Measurements from ENCODE around the gene TCF20. TPM values are rescaled to one million over a fixed set of nuclear protein-coding genes. Genes with fewer than 3 reads are reported as not detected.

TCF20 gene
- total RNA-seq, 1 donor from 2014 or later = 53.7 TPM

- H3K79me2 ChIP-seq (ENCODE audit: low read depth) = no peaks in the 10 kb centered on the region
- H3K9me3 ChIP-seq (ENCODE audit: low read depth) = no peaks in the 10 kb centered on the region
- H3K4me2 ChIP-seq = peak overlapping the region; percentile 13
- peaks cover 16% of the 10 kb centered on the region for H3F3A ChIP-seq (ENCODE audit: low read depth)
- Mint-ChIP-seq H3K27ac (peak overlapping the region; percentile 72), H3K9me3 (no peaks in the 10 kb centered on the region), H3K36me3 (no peaks in the 10 kb centered on the region), H3K4me3 (no peak overlapping the region), H3K4me1 (peaks cover 72% of the 10 kb centered on the region), H3K27me3 (ENCODE audit: insufficient read depth, low read depth) (peaks cover 21% of the 10 kb centered on the region)
- peaks cover 20% of the 10 kb centered on the region for H3K4me1 ChIP-seq
- peaks cover 96% of the 10 kb centered on the region for H4K20me1 ChIP-seq (ENCODE audit: low read depth)
- H3K4me3 ChIP-seq = no peak overlapping the region
- DNase-seq (ENCODE audit: low spot score) = no peak
- H3K27me3 ChIP-seq = peaks cover 28% of the 10 kb centered on the region
- H3K27ac ChIP-seq = no peak overlapping the region
- no peak overlapping the region for H3K9ac ChIP-seq
- H2AFZ ChIP-seq (replicated peaks) = no peak overlapping the region
- no peak for TF ChIP-seq EZH2phosphoT487 (IDR thresholded peaks at IDR 0.05)
- TF ChIP-seq CTCF (IDR thresholded peaks at IDR 0.05) = no peak
- TF ChIP-seq EZH2 (IDR thresholded peaks at IDR 0.05) = no peak
- H3K36me3 ChIP-seq = no peaks in the 10 kb centered on the region
These were observed 19.5 kb upstream of the TCF20 start for GRCh38 chr22:42289671-42290541.

- no peaks in the 10 kb centered on the region for H3K9me3 ChIP-seq (ENCODE audit: low read depth)
- Mint-ChIP-seq H3K36me3 (no peaks in the 10 kb centered on the region), H3K9me3 (no peaks in the 10 kb centered on the region), H3K27ac (no peak overlapping the region), H3K27me3 (ENCODE audit: insufficient read depth, low read depth) (peaks cover 22% of the 10 kb centered on the region), H3K4me1 (peaks cover 66% of the 10 kb centered on the region), H3K4me3 (no peak overlapping the region)
- H3K79me2 ChIP-seq (ENCODE audit: low read depth) = no peaks in the 10 kb centered on the region
- H3K4me2 ChIP-seq = no peak overlapping the region
- H2AFZ ChIP-seq (replicated peaks) = no peak overlapping the region
- TF ChIP-seq EZH2 (IDR thresholded peaks at IDR 0.05) (no peak), CTCF (IDR thresholded peaks at IDR 0.05) (no peak), EZH2phosphoT487 (IDR thresholded peaks at IDR 0.05) (no peak)
- DNase-seq (ENCODE audit: low spot score) = no peak
- H3K4me1 ChIP-seq = peaks cover 18% of the 10 kb centered on the region
- H3K27me3 ChIP-seq = peaks cover 39% of the 10 kb centered on the region
- peaks cover 96% of the 10 kb centered on the region for H4K20me1 ChIP-seq (ENCODE audit: low read depth)
- no peak overlapping the region for H3K4me3 ChIP-seq
- H3K27ac ChIP-seq = no peak overlapping the region
- H3F3A ChIP-seq (ENCODE audit: low read depth) = peaks cover 12% of the 10 kb centered on the region
- no peaks in the 10 kb centered on the region for H3K36me3 ChIP-seq
- no peak overlapping the region for H3K9ac ChIP-seq
These were observed 18.3 kb upstream of the TCF20 start for GRCh38 chr22:42288791-42289190.

- H3K36me3 Mint-ChIP-seq = no peaks in the 10 kb centered on the region
- H3K4me3 Mint-ChIP-seq = no peak overlapping the region
- no peak for TF ChIP-seq EZH2 (IDR thresholded peaks at IDR 0.05)
- TF ChIP-seq EZH2phosphoT487 (IDR thresholded peaks at IDR 0.05) = no peak
- no peak for TF ChIP-seq CTCF (IDR thresholded peaks at IDR 0.05)
- H2AFZ ChIP-seq (replicated peaks) = no peak overlapping the region
- H4K20me1 ChIP-seq (ENCODE audit: low read depth) = peaks cover 93% of the 10 kb centered on the region
- H3K27ac ChIP-seq = no peak overlapping the region
- DNase-seq (ENCODE audit: low spot score) = no peak
- no peaks in the 10 kb centered on the region for H3K79me2 ChIP-seq (ENCODE audit: low read depth)
- H3K36me3 ChIP-seq = no peaks in the 10 kb centered on the region
- no peaks in the 10 kb centered on the region for H3K9me3 Mint-ChIP-seq
- no peak overlapping the region for H3K4me3 ChIP-seq
- H3K4me1 Mint-ChIP-seq = peaks cover 60% of the 10 kb centered on the region
- H3K9ac ChIP-seq = no peak overlapping the region
- H3K9me3 ChIP-seq (ENCODE audit: low read depth) = no peaks in the 10 kb centered on the region
- H3K4me1 ChIP-seq = peaks cover 17% of the 10 kb centered on the region
- peaks cover 51% of the 10 kb centered on the region for H3K27me3 ChIP-seq
- peaks cover 17% of the 10 kb centered on the region for H3F3A ChIP-seq (ENCODE audit: low read depth)
- no peak overlapping the region for H3K27ac Mint-ChIP-seq
- no peak overlapping the region for H3K4me2 ChIP-seq
- H3K27me3 Mint-ChIP-seq (ENCODE audit: insufficient read depth, low read depth) = peaks cover 23% of the 10 kb centered on the region
These were observed 16.9 kb upstream of the TCF20 start for GRCh38 chr22:42287174-42287890.

All from neural progenitor cell (in vitro differentiated cells).